ENCODE measurements around the gene ACADSB.

ACADSB gene

GRCh38 chr10:123001370-123001769 is 7.4 kb upstream of the ACADSB start:
- H3K27ac ChIP-seq (replicated peaks): no peak overlapping the region
- no peaks in the 10 kb centered on the region for H3K27me3 ChIP-seq (ENCODE audit: insufficient read depth, poor library complexity, severe bottlenecking)
- TF ChIP-seq POLR2AphosphoS5 (IDR thresholded peaks at IDR 0.05; ENCODE audit: low read depth): no peak
- TF ChIP-seq SPI1 (IDR thresholded peaks at IDR 0.05; ENCODE audit: borderline replicate concordance, low read depth): no peak
- TF ChIP-seq REST (IDR thresholded peaks at IDR 0.05; ENCODE audit: insufficient replicate concordance, low read depth): no peak
- TF ChIP-seq GABPA (IDR thresholded peaks at IDR 0.05; ENCODE audit: low read depth): no peak
- no peak for TF ChIP-seq CTCF (IDR thresholded peaks at IDR 0.05; ENCODE audit: insufficient read depth, low read length)
- no peak for DNase-seq (ENCODE audit: low read depth in 1 of 2, low spot score in 1 of 2)
- no peak overlapping the region for H3K4me3 ChIP-seq (replicated peaks; ENCODE audit: insufficient read depth, low read length)

GRCh38 chr10:123004298-123004697 is 4.5 kb upstream of the ACADSB start:
- TF ChIP-seq CTCF (IDR thresholded peaks at IDR 0.05; ENCODE audit: insufficient read depth, low read length) (no peak), POLR2AphosphoS5 (IDR thresholded peaks at IDR 0.05; ENCODE audit: low read depth) (no peak), REST (IDR thresholded peaks at IDR 0.05; ENCODE audit: insufficient replicate concordance, low read depth) (no peak), SPI1 (IDR thresholded peaks at IDR 0.05; ENCODE audit: borderline replicate concordance, low read depth) (no peak), GABPA (IDR thresholded peaks at IDR 0.05; ENCODE audit: low read depth) (no peak)
- Histone ChIP-seq H3K27ac (replicated peaks) (no peak overlapping the region), H3K27me3 (ENCODE audit: insufficient read depth, poor library complexity, severe bottlenecking) (no peaks in the 10 kb centered on the region), H3K4me3 (replicated peaks; ENCODE audit: insufficient read depth, low read length) (no peak overlapping the region)
- no peak for DNase-seq (ENCODE audit: low read depth in 1 of 2, low spot score in 1 of 2)

GRCh38 chr10:123007558-123008354 is 1.1 kb upstream of the ACADSB start:
- Histone ChIP-seq H3K27me3 (ENCODE audit: insufficient read depth, poor library complexity, severe bottlenecking) (no peaks in the 10 kb centered on the region), H3K27ac (replicated peaks) (peak overlapping the region; percentile 86), H3K4me3 (replicated peaks; ENCODE audit: insufficient read depth, low read length) (peak overlapping the region; percentile 98)
- DNase-seq (ENCODE audit: low read depth in 1 of 2, low spot score in 1 of 2): peak; percentile 55 to 70
- TF ChIP-seq POLR2AphosphoS5 (IDR thresholded peaks at IDR 0.05; ENCODE audit: low read depth) (0 out of 2 replicates have a peak, but pooled peaks have one; percentile 26), GABPA (IDR thresholded peaks at IDR 0.05; ENCODE audit: low read depth) (no peak)

- no peaks in the 10 kb centered on the region for H3K27me3 ChIP-seq (ENCODE audit: insufficient read depth, poor library complexity, severe bottlenecking)
- peak overlapping the region; percentile 98 for H3K4me3 ChIP-seq (replicated peaks; ENCODE audit: insufficient read depth, low read length)
- peak overlapping the region; percentile 66 for H3K27ac ChIP-seq (replicated peaks)
- peak in 1 of 2 experiments; percentile 19 for DNase-seq (ENCODE audit: low read depth in 1 of 2, low spot score in 1 of 2)
- no peak for TF ChIP-seq CTCF (IDR thresholded peaks at IDR 0.05; ENCODE audit: insufficient read depth, low read length)
- no peak for TF ChIP-seq POLR2AphosphoS5 (IDR thresholded peaks at IDR 0.05; ENCODE audit: low read depth)
- no peak for TF ChIP-seq SPI1 (IDR thresholded peaks at IDR 0.05; ENCODE audit: borderline replicate concordance, low read depth)
- TF ChIP-seq REST (IDR thresholded peaks at IDR 0.05; ENCODE audit: insufficient replicate concordance, low read depth): no peak
- TF ChIP-seq GABPA (IDR thresholded peaks at IDR 0.05; ENCODE audit: low read depth): no peak
Measured at GRCh38 chr10:123009105-123009820, 457 bp downstream of the ACADSB start.

Data from HL-60 (cell line).